OCI-LY1 (cell line): ENCODE data around the gene PTPN14.
"Not testable (repeated sequence)": the region's sequence is repeated elsewhere in the genome, so short reads cannot be mapped to it uniquely, and the experiment has no call there.

Experiments used
- H2AFZ ChIP-seq: fragments of 200-600 bp; sonication (generic), shearing (Covaris generic); 2 replicates; pipeline ENCODE4 v1.6.0; 2014; ENCODE audit warnings: antibody characterized with exemption, mild to moderate bottlenecking, low read length
- H3F3A ChIP-seq: fragments of 200-600 bp; sonication (generic), shearing (Covaris generic); 2 replicates; pipeline ENCODE4 v1.6.0; 2014; ENCODE audit warnings: mild to moderate bottlenecking, antibody characterized with exemption, low read length, moderate library complexity; ENCODE audit not compliant: insufficient read depth
- H3K27ac ChIP-seq: fragments of 200-600 bp; sonication (generic); 2 replicates; pipeline ENCODE4 v1.5.1; 2014; ENCODE audit warnings: low read length, mixed run types, mild to moderate bottlenecking, low read depth; ENCODE audit not compliant: poor library complexity, severe bottlenecking
- H3K27me3 ChIP-seq: fragments of 200-600 bp; sonication (generic); 2 replicates; pipeline ENCODE4 v1.6.0; 2014; ENCODE audit warnings: antibody characterized with exemption, mild to moderate bottlenecking, low read length, moderate library complexity; ENCODE audit not compliant: insufficient read depth
- H3K36me3 ChIP-seq: fragments of 200-600 bp; sonication (generic); 2 replicates; pipeline ENCODE4 v1.6.1; 2014; ENCODE audit warnings: mild to moderate bottlenecking, antibody characterized with exemption, low read length, moderate library complexity, mixed read lengths; ENCODE audit not compliant: insufficient read depth
- H3K4me1 ChIP-seq: fragments of 200-600 bp; sonication (generic); 2 replicates; pipeline ENCODE4 v1.5.1; 2014; ENCODE audit warnings: mild to moderate bottlenecking, low read length, moderate library complexity; ENCODE audit not compliant: insufficient read depth, severe bottlenecking
- H3K4me2 ChIP-seq: fragments of 200-600 bp; sonication (generic), shearing (Covaris generic); 2 replicates; pipeline ENCODE4 v1.6.1; 2014; ENCODE audit warnings: low read length
- H3K4me3 ChIP-seq: fragments of 200-600 bp; sonication (generic); 2 replicates; pipeline ENCODE4 v1.5.1; 2014; ENCODE audit warnings: low read length, low read depth, mild to moderate bottlenecking, mixed read lengths; ENCODE audit not compliant: poor library complexity, severe bottlenecking
- H3K79me2 ChIP-seq: fragments of 200-600 bp; shearing (Covaris generic); 2 replicates; pipeline ENCODE4 v1.6.1; 2016; ENCODE audit warnings: mixed run types, low read length, mixed read lengths; ENCODE audit not compliant: insufficient read depth
- H3K9ac ChIP-seq: fragments of 200-600 bp; sonication (generic), shearing (Covaris generic); 2 replicates; pipeline ENCODE4 v1.6.1; 2014; ENCODE audit warnings: mild to moderate bottlenecking, low read length, mixed read lengths
- H3K9me2 ChIP-seq: fragments of 200-600 bp; sonication (generic), shearing (Covaris generic); 2 replicates; pipeline ENCODE4 v1.6.1; 2014; ENCODE audit warnings: low read depth, mild to moderate bottlenecking, low read length, mixed read lengths
- H3K9me3 ChIP-seq: fragments of 200-600 bp; shearing (Covaris generic); 2 replicates; pipeline ENCODE4 v1.6.1; 2014; ENCODE audit warnings: low read length, mixed read lengths
- H4K20me1 ChIP-seq: fragments of 200-600 bp; sonication (generic), shearing (Covaris generic); 2 replicates; pipeline ENCODE4 v1.6.0; 2016; ENCODE audit warnings: mild to moderate bottlenecking, low read length; ENCODE audit not compliant: insufficient read depth
- CTCF ChIP-seq: fragments of 200-600 bp; sonication (generic), shearing (Covaris generic); IDR thresholded peaks from 2 replicates; pipeline ENCODE4 v1.5.1; 2017; ENCODE audit warnings: mild to moderate bottlenecking, antibody characterized with exemption, low read length, moderate library complexity, mixed read lengths
- EZH2 ChIP-seq: fragments of 200-600 bp; sonication (generic), shearing (Covaris generic); IDR thresholded peaks from 2 replicates; pipeline ENCODE4 v1.8.0; 2017; ENCODE audit warnings: borderline replicate concordance, mixed run types, mild to moderate bottlenecking, antibody characterized with exemption, low read length, moderate library complexity, mixed read lengths

Gene PTPN14

GRCh38 chr1:214510914-214511638 is 40.3 kb downstream of the PTPN14 start:
- Histone ChIP-seq H2AFZ (no peak overlapping the region), H3K27me3 (no peaks in the 10 kb centered on the region), H3K9ac (no peak overlapping the region), H3K9me2 (no peaks in the 10 kb centered on the region), H4K20me1 (no peaks in the 10 kb centered on the region), H3K4me3 (no peak overlapping the region), H3K27ac (no peak overlapping the region), H3K36me3 (no peaks in the 10 kb centered on the region), H3F3A (no peaks in the 10 kb centered on the region), H3K4me2 (no peak overlapping the region), H3K9me3 (no peaks in the 10 kb centered on the region), H3K4me1 (no peaks in the 10 kb centered on the region), H3K79me2 (no peaks in the 10 kb centered on the region)
- TF ChIP-seq EZH2, result no peak
- TF ChIP-seq CTCF, result no peak

- Histone ChIP-seq H3K4me2 (no peak overlapping the region), H3K9ac (no peak overlapping the region), H3K27me3 (no peaks in the 10 kb centered on the region), H3F3A (no peaks in the 10 kb centered on the region), H3K4me1 (no peaks in the 10 kb centered on the region), H3K79me2 (no peaks in the 10 kb centered on the region), H3K36me3 (no peaks in the 10 kb centered on the region), H4K20me1 (no peaks in the 10 kb centered on the region), H3K9me2 (no peaks in the 10 kb centered on the region), H3K27ac (no peak overlapping the region), H2AFZ (no peak overlapping the region), H3K4me3 (no peak overlapping the region), H3K9me3 (no peaks in the 10 kb centered on the region)
- TF ChIP-seq EZH2, result no peak
- no peak for TF ChIP-seq CTCF
Observed at GRCh38 chr1:214510477-214510876, 40.9 kb downstream of the PTPN14 start.

GRCh38 chr1:214509622-214510021 is 41.8 kb downstream of the PTPN14 start:
- not testable (repeated sequence) for H3K4me2 ChIP-seq, H3K27ac ChIP-seq, H4K20me1 ChIP-seq, H3K9me2 ChIP-seq, H2AFZ ChIP-seq, H3K9me3 ChIP-seq, H3K4me3 ChIP-seq, H3K79me2 ChIP-seq, H3K9ac ChIP-seq, H3K27me3 ChIP-seq, H3K4me1 ChIP-seq, H3K36me3 ChIP-seq, H3F3A ChIP-seq

- H3K4me2 ChIP-seq, result no peak overlapping the region
- no peaks in the 10 kb centered on the region for H3K79me2 ChIP-seq
Observed at GRCh38 chr1:214506972-214507431, 44.4 kb downstream of the PTPN14 start.

More at GRCh38 chr1:214506972-214507431, 44.4 kb downstream of the PTPN14 start:
- H3K9ac ChIP-seq, result no peak overlapping the region
- H3K9me2 ChIP-seq, result no peaks in the 10 kb centered on the region
- no peaks in the 10 kb centered on the region for H3K4me1 ChIP-seq
- no peaks in the 10 kb centered on the region for H4K20me1 ChIP-seq
- H3F3A ChIP-seq, result no peaks in the 10 kb centered on the region
- H3K27me3 ChIP-seq, result no peaks in the 10 kb centered on the region
- no peaks in the 10 kb centered on the region for H3K9me3 ChIP-seq
- H3K4me3 ChIP-seq, result no peak overlapping the region
- no peak for TF ChIP-seq EZH2
- no peak for TF ChIP-seq CTCF
- H3K27ac ChIP-seq, result no peak overlapping the region
- no peak overlapping the region for H2AFZ ChIP-seq
- H3K36me3 ChIP-seq, result no peaks in the 10 kb centered on the region
